ENCODE measurements around the gene ZEB2.
A peak's percentile ranks its signal among the peaks of the same experiment; 100 is the strongest.

Gene ZEB2

GRCh38 chr2:144419218-144419617 lies 100.7 kb downstream of the ZEB2 start:
- DNase-seq (ENCODE audit: low read depth) = no peak
- TF ChIP-seq, protein P1, sequence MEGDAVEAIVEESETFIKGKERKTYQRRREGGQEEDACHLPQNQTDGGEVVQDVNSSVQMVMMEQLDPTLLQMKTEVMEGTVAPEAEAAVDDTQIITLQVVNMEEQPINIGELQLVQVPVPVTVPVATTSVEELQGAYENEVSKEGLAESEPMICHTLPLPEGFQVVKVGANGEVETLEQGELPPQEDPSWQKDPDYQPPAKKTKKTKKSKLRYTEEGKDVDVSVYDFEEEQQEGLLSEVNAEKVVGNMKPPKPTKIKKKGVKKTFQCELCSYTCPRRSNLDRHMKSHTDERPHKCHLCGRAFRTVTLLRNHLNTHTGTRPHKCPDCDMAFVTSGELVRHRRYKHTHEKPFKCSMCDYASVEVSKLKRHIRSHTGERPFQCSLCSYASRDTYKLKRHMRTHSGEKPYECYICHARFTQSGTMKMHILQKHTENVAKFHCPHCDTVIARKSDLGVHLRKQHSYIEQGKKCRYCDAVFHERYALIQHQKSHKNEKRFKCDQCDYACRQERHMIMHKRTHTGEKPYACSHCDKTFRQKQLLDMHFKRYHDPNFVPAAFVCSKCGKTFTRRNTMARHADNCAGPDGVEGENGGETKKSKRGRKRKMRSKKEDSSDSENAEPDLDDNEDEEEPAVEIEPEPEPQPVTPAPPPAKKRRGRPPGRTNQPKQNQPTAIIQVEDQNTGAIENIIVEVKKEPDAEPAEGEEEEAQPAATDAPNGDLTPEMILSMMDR (conservative IDR thresholded peaks at IDR 0.05; ENCODE audit: low read length) = no peak
- H3K4me3 ChIP-seq (ENCODE audit: low read length) = no peak overlapping the region

DNA sequence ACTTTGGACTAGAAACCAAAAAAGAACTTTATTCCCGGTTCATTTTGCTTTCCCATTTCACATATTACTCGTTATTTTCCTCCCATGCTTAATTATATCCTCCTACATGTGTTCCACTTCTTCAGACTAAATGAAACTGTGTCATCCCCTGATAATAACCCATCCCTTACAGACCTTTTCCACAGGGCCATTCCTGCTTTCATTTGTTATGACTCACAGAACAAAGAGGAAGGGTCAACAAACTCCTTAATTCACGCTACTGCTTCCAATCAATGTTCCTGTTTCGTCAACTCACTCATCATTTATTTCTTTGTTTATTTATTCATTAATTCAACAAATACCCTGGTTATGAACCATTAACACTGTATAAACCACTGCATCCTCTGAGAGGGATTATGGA lies 104.5 kb downstream of the ZEB2 start:
- H3K4me3 ChIP-seq (ENCODE audit: low read length) = no peak overlapping the region
- DNase-seq (ENCODE audit: low read depth) = no peak
- TF ChIP-seq, protein P1 (conservative IDR thresholded peaks at IDR 0.05; ENCODE audit: low read length) = no peak

DNA sequence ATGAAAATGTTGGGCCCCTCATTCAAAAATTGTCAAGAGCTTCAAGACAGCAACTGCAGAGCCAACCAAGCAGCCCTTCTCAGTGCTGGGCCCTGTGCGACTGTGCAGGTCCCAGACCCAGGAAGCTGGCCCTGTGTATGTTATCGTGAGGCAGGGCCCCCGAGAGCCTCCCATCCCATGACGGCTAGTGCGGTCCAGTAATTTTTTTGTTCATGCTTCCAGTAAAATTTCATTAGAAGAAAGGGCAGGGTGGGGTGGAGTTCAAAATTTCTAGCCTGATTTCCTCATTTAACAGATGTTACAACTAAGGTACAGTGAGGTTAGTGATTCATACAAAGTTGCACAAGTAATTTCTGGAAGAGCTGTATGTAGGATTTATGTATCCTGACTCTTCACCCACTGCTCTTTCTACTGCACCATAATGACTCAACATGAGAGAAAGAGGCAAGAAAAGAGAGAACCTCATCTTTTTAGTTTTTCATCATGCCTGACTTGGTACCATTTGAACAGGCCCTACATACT lies 105.5 kb downstream of the ZEB2 start:
- TF ChIP-seq, protein P1 (conservative IDR thresholded peaks at IDR 0.05; ENCODE audit: low read length) = no peak
- H3K4me3 ChIP-seq (ENCODE audit: low read length) = no peak overlapping the region
- peak; percentile 97 for DNase-seq (ENCODE audit: low read depth)

GRCh38 chr2:144412709-144413108 lies 107.2 kb downstream of the ZEB2 start:
- TF ChIP-seq, protein P1 (conservative IDR thresholded peaks at IDR 0.05; ENCODE audit: low read length) = no peak
- no peak for DNase-seq (ENCODE audit: low read depth)

DNA sequence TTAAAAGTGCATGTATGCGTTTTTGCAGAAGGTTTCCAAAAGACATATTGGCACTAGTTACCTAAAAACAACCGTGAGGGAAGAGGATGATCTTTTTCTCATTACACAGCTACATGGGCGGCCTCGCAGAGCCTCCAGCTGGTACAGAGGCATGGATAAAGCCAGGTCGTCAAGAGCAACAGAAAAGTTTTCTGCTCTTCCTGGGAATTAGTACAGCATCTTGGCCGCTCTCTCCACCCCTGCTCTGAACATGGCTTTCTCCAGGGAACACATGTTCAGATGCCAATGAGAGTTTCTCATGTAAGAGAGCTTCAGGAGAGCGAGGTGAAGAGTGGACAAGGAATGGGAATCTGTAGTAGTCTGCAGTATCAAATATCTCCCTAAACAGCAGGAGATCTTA lies 108.4 kb downstream of the ZEB2 start:
- H3K4me3 ChIP-seq (ENCODE audit: low read length) = no peak overlapping the region
- TF ChIP-seq, protein P1 (conservative IDR thresholded peaks at IDR 0.05; ENCODE audit: low read length) = no peak
- DNase-seq (ENCODE audit: low read depth) = no peak

More at GRCh38 chr2:144412709-144413108, 107.2 kb downstream of the ZEB2 start:
- no peak overlapping the region for H3K4me3 ChIP-seq (ENCODE audit: low read length)

DNA sequence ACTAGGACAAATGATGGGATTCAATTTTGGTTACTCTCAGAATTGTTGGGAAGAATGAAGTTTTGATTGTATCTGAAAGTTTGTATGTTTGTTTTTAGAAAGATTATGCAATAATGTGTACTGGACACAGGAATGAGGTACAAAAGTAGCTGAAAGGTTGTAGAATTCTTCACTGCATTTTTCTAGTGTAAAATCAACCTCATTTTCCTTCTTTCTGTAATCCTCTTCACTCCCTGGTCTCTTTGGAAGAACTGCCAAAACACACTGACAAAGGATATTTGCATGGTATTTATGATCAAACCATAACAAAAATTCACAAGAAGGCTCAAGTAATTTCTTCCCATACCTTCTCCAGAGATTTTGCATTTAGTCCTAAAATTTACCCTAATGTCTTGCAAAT lies 110.7 kb downstream of the ZEB2 start:
- no peak overlapping the region for H3K4me3 ChIP-seq (ENCODE audit: low read length)
- TF ChIP-seq, protein P1 (conservative IDR thresholded peaks at IDR 0.05; ENCODE audit: low read length) = no peak
- DNase-seq (ENCODE audit: low read depth) = peak; percentile 60

GRCh38 chr2:144407262-144407661 lies 112.7 kb downstream of the ZEB2 start:
- no peak overlapping the region for H3K4me3 ChIP-seq (ENCODE audit: low read length)
- TF ChIP-seq, protein P1 (conservative IDR thresholded peaks at IDR 0.05; ENCODE audit: low read length) = no peak
- no peak for DNase-seq (ENCODE audit: low read depth)

Data from AG10803 (cell line).